ENCODE measurements around the gene EEFSEC.

- TF ChIP-seq CTCF (IDR thresholded peaks at IDR 0.05 in 8 of 11, conservative IDR thresholded peaks at IDR 0.05 in 3 of 11) (no peak), POLR2A (IDR thresholded peaks at IDR 0.05) (no peak)
Measured at GRCh38 chr3:128319741-128320141, 166.5 kb downstream of the EEFSEC start.
